Body of pancreas (tissue), 4 donors: ENCODE measurements around the gene KBTBD13.

Experiments used
- POLR2A ChIP-seq, 3 donors: fragments of 450-650 bp; IDR thresholded peaks; one replicate each; pipeline ENCODE4 v1.6.1; 2016; ENCODE audit warnings: antibody characterized with exemption in 3 of 3, mild to moderate bottlenecking in 2 of 3
- TF ChIP-seq, protein P1 (sequence below), 7 experiments: fragments of 450-650 bp in 4 of 7; fragments of 200-600 bp in 3 of 7; sonication (generic) in 3 of 7; IDR thresholded peaks; one replicate each; pipeline ENCODE4 v1.5.1; 2016 to 2019; ENCODE audit warnings: antibody characterized with exemption in 7 of 7

DNA sequence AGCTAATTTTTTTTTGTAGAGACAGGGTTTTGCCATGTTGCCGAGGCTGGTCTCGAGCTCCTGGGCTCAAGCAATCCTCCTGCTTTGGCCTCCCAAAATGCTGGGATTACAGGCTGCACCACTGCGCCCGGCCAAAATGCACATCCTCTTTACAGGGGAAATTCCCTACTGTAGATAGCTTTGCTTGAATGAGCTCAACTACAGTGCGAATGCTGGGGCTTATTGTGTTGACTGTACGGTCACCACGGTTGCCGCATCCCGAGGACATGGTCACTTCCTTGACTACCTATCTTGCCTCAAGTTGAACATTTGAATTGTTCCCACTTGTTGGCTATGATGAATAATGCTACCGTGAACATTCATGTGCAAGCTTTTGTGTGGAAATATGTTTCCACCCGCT lies 41.8 kb upstream of the KBTBD13 start:
- TF ChIP-seq, protein P1, sequence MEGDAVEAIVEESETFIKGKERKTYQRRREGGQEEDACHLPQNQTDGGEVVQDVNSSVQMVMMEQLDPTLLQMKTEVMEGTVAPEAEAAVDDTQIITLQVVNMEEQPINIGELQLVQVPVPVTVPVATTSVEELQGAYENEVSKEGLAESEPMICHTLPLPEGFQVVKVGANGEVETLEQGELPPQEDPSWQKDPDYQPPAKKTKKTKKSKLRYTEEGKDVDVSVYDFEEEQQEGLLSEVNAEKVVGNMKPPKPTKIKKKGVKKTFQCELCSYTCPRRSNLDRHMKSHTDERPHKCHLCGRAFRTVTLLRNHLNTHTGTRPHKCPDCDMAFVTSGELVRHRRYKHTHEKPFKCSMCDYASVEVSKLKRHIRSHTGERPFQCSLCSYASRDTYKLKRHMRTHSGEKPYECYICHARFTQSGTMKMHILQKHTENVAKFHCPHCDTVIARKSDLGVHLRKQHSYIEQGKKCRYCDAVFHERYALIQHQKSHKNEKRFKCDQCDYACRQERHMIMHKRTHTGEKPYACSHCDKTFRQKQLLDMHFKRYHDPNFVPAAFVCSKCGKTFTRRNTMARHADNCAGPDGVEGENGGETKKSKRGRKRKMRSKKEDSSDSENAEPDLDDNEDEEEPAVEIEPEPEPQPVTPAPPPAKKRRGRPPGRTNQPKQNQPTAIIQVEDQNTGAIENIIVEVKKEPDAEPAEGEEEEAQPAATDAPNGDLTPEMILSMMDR (IDR thresholded peaks at IDR 0.05): no peak
- no peak for TF ChIP-seq POLR2A (IDR thresholded peaks at IDR 0.05)
